ENCODE results near the gene CORO6. TPM values are rescaled to one million over a fixed set of nuclear protein-coding genes. Genes with fewer than 3 reads are reported as not detected.

CORO6 gene
- total RNA-seq, 1 donor from 2014 or later, result 7.1 TPM

GRCh38 chr17:29627951-29628350 is 5.2 kb upstream of the CORO6 start:
- Mint-ChIP-seq H3K4me1 (ENCODE audit: unreplicated experiment) (peaks cover 3% of the 10 kb centered on the region), H3K4me3 (ENCODE audit: unreplicated experiment) (no peak overlapping the region), H3K27ac (ENCODE audit: unreplicated experiment) (no peak overlapping the region), H3K27me3 (ENCODE audit: unreplicated experiment) (no peaks in the 10 kb centered on the region), H3K9me3 (ENCODE audit: unreplicated experiment) (no peaks in the 10 kb centered on the region), H3K36me3 (ENCODE audit: unreplicated experiment) (peaks cover 20% of the 10 kb centered on the region)
- no peak for TF ChIP-seq CTCF (IDR thresholded peaks at IDR 0.05)
- DNase-seq (ENCODE audit: extremely low spot score, unreplicated experiment), result no peak

- Mint-ChIP-seq H3K4me1 (ENCODE audit: unreplicated experiment) (peaks cover 11% of the 10 kb centered on the region), H3K9me3 (ENCODE audit: unreplicated experiment) (no peaks in the 10 kb centered on the region), H3K27ac (ENCODE audit: unreplicated experiment) (no peak overlapping the region), H3K4me3 (ENCODE audit: unreplicated experiment) (no peak overlapping the region), H3K27me3 (ENCODE audit: unreplicated experiment) (no peaks in the 10 kb centered on the region), H3K36me3 (ENCODE audit: unreplicated experiment) (peaks cover 4% of the 10 kb centered on the region)
- TF ChIP-seq CTCF (IDR thresholded peaks at IDR 0.05), result no peak
- DNase-seq (ENCODE audit: extremely low spot score, unreplicated experiment), result no peak
Observed at GRCh38 chr17:29625037-29625750, 2.5 kb upstream of the CORO6 start.

GRCh38 chr17:29624586-29624985 is 1.9 kb upstream of the CORO6 start:
- Mint-ChIP-seq H3K9me3 (ENCODE audit: unreplicated experiment) (no peaks in the 10 kb centered on the region), H3K27me3 (ENCODE audit: unreplicated experiment) (no peaks in the 10 kb centered on the region), H3K4me3 (ENCODE audit: unreplicated experiment) (no peak overlapping the region), H3K27ac (ENCODE audit: unreplicated experiment) (no peak overlapping the region), H3K36me3 (ENCODE audit: unreplicated experiment) (peaks cover 4% of the 10 kb centered on the region), H3K4me1 (ENCODE audit: unreplicated experiment) (peaks cover 13% of the 10 kb centered on the region)
- DNase-seq (ENCODE audit: extremely low spot score, unreplicated experiment), result no peak
- no peak for TF ChIP-seq CTCF (IDR thresholded peaks at IDR 0.05)

- H3K9me3 Mint-ChIP-seq (ENCODE audit: unreplicated experiment), result no peaks in the 10 kb centered on the region
- H3K27ac Mint-ChIP-seq (ENCODE audit: unreplicated experiment), result peak overlapping the region; percentile 4
- H3K36me3 Mint-ChIP-seq (ENCODE audit: unreplicated experiment), result peaks cover 2% of the 10 kb centered on the region
- DNase-seq (ENCODE audit: extremely low spot score, unreplicated experiment), result no peak
- TF ChIP-seq CTCF (IDR thresholded peaks at IDR 0.05), result no peak
- no peaks in the 10 kb centered on the region for H3K27me3 Mint-ChIP-seq (ENCODE audit: unreplicated experiment)
- H3K4me1 Mint-ChIP-seq (ENCODE audit: unreplicated experiment), result peaks cover 13% of the 10 kb centered on the region
- H3K4me3 Mint-ChIP-seq (ENCODE audit: unreplicated experiment), result peak overlapping the region; percentile 77
Observed at GRCh38 chr17:29623283-29623647, 553 bp upstream of the CORO6 start.

GRCh38 chr17:29621751-29622194 is 939 bp downstream of the CORO6 start:
- H3K4me1 Mint-ChIP-seq (ENCODE audit: unreplicated experiment), result peaks cover 17% of the 10 kb centered on the region
- no peaks in the 10 kb centered on the region for H3K27me3 Mint-ChIP-seq (ENCODE audit: unreplicated experiment)
- TF ChIP-seq CTCF (IDR thresholded peaks at IDR 0.05), result no peak
- peak overlapping the region; percentile 77 for H3K4me3 Mint-ChIP-seq (ENCODE audit: unreplicated experiment)
- no peak for DNase-seq (ENCODE audit: extremely low spot score, unreplicated experiment)
- no peaks in the 10 kb centered on the region for H3K9me3 Mint-ChIP-seq (ENCODE audit: unreplicated experiment)
- no peak overlapping the region for H3K27ac Mint-ChIP-seq (ENCODE audit: unreplicated experiment)
- peaks cover 1% of the 10 kb centered on the region for H3K36me3 Mint-ChIP-seq (ENCODE audit: unreplicated experiment)

Data from osteocyte (in vitro differentiated cells).